ENCODE measurements around the gene GLYAT.

GRCh38 chr11:58730507-58731089, 1.1 kb downstream of the GLYAT start:
- TF ChIP-seq CTCF (IDR thresholded peaks at IDR 0.05; ENCODE audit: low read depth, low read length) (no peak), EZH2phosphoT487 (IDR thresholded peaks at IDR 0.05; ENCODE audit: low read depth) (no peak)
